HG02973 (cell line): Measurements from ENCODE around the gene HNF4A.
"Not testable (repeated sequence)": the region's sequence is repeated elsewhere in the genome, so short reads cannot be mapped to it uniquely, and the experiment has no call there.

Experiments used
- ATAC-seq: cut with Tn5 transposase; IDR thresholded peaks from one replicate; pipeline ENCODE4 v1.9.1; 2021; ENCODE audit warnings: moderate library complexity; ENCODE audit not compliant: unreplicated experiment

HNF4A gene

GRCh38 chr20:44467289-44467883, 111.9 kb downstream of the HNF4A start:
- no peak for ATAC-seq

- ATAC-seq = no peak
These were observed 112.7 kb downstream of the HNF4A start for GRCh38 chr20:44468044-44468782.

- no peak for ATAC-seq
These were observed 114.8 kb downstream of the HNF4A start for GRCh38 chr20:44470327-44470726.

- ATAC-seq = no peak
These were observed 116.0 kb downstream of the HNF4A start for GRCh38 chr20:44471481-44471882.

GRCh38 chr20:44472283-44472682, 116.8 kb downstream of the HNF4A start:
- ATAC-seq = not testable (repeated sequence)

GRCh38 chr20:44475372-44475693, 119.8 kb downstream of the HNF4A start:
- ATAC-seq = no peak

GRCh38 chr20:44475694-44476560, 120.4 kb downstream of the HNF4A start, which contains the start of gene TTPAL:
TSS of gene TTPAL (plus strand) at chr20:44475874. CDS start at chr20:44480000, 4,126 bp downstream.
- ATAC-seq = peak; percentile 94

- no peak for ATAC-seq
These were observed 121.7 kb downstream of the HNF4A start for GRCh38 chr20:44477151-44477550.

GRCh38 chr20:44478206-44478605, 122.7 kb downstream of the HNF4A start:
- ATAC-seq = no peak

- no peak for ATAC-seq
These were observed 124.1 kb downstream of the HNF4A start for GRCh38 chr20:44479643-44480042.

- no peak for ATAC-seq
These were observed 124.6 kb downstream of the HNF4A start for GRCh38 chr20:44480097-44480496.

GRCh38 chr20:44481719-44482416, 126.4 kb downstream of the HNF4A start:
- no peak for ATAC-seq

- ATAC-seq = no peak
These were observed 127.6 kb downstream of the HNF4A start for GRCh38 chr20:44483112-44483511.
